Uterus (tissue), 2 donors: ENCODE measurements around the gene MXD1.

Source experiments
- CTCF ChIP-seq, 4 experiments: fragments of 200-600 bp in 2 of 4; fragments of 450-650 bp in 2 of 4; sonication (generic) in 2 of 4; IDR thresholded peaks; one replicate each; pipeline ENCODE4 v1.5.1; 2016 to 2019; ENCODE audit warnings: antibody characterized with exemption in 4 of 4, mild to moderate bottlenecking in 2 of 4, moderate library complexity in 1 of 4
- POLR2A ChIP-seq, 2 donors: fragments of 450-650 bp; IDR thresholded peaks; one replicate each; pipeline ENCODE4 v1.6.1; 2016; ENCODE audit warnings: antibody characterized with exemption in 2 of 2, mild to moderate bottlenecking in 1 of 2, moderate library complexity in 1 of 2

- TF ChIP-seq CTCF (IDR thresholded peaks at IDR 0.05) (no peak), POLR2A (IDR thresholded peaks at IDR 0.05) (no peak)
Observed at GRCh38 chr2:69923116-69923515, 8.2 kb downstream of the MXD1 start.
